Spleen (tissue), 11 donors: Measurements from ENCODE around the gene ZNF620. TPM values are rescaled to one million over a fixed set of nuclear protein-coding genes. Genes with fewer than 3 reads are reported as not detected.

Experiments used
- DNase-seq: peaks from one replicate; pipeline ENCODE4 v3.0.0-alpha.2; 2020
- H3K27ac ChIP-seq, 8 donors: fragments of 200-600 bp; sonication (generic) in 7 of 8; 1 replicate in 4 of 8; 2 replicates in 4 of 8; pipeline versions ENCODE4 v1.5.0 to v1.8.0; 2016 to 2021; ENCODE audit warnings: inconsistent platforms in 4 of 8, mild to moderate bottlenecking in 4 of 8, moderate library complexity in 1 of 8
- H3K27me3 ChIP-seq, 7 donors: fragments of 200-600 bp; sonication (generic) in 6 of 7; replicated peaks in 1 of 7; 1 replicate in 4 of 7; 2 replicates in 3 of 7; pipeline versions ENCODE4 v1.5.0 to v1.8.0; 2016 to 2021; ENCODE audit warnings: inconsistent platforms in 3 of 7, mild to moderate bottlenecking in 1 of 7
- H3K36me3 ChIP-seq, 6 donors: fragments of 200-600 bp; sonication (generic) in 5 of 6; 1 replicate in 4 of 6; 2 replicates in 2 of 6; pipeline versions ENCODE4 v1.5.0 to v1.8.0; 2016 to 2021; ENCODE audit warnings: inconsistent platforms in 2 of 6
- H3K4me1 ChIP-seq, 6 donors: fragments of 200-600 bp; sonication (generic) in 5 of 6; 1 replicate in 3 of 6; 2 replicates in 3 of 6; pipeline versions ENCODE4 v1.5.0 to v1.8.0; 2016 to 2021; ENCODE audit warnings: inconsistent platforms in 3 of 6
- H3K4me3 ChIP-seq, 8 donors: fragments of 200-600 bp; sonication (generic) in 7 of 8; 1 replicate in 4 of 8; 2 replicates in 4 of 8; pipeline versions ENCODE4 v1.5.0 to v1.8.0; 2016 to 2021; ENCODE audit warnings: inconsistent platforms in 4 of 8, mild to moderate bottlenecking in 4 of 8, moderate library complexity in 2 of 8
- H3K9me3 ChIP-seq, 8 donors: fragments of 200-600 bp; sonication (generic) in 7 of 8; 1 replicate in 4 of 8; 2 replicates in 4 of 8; pipeline versions ENCODE4 v1.5.0 to v1.8.0; 2016 to 2021; ENCODE audit warnings: inconsistent platforms in 4 of 8
- CTCF ChIP-seq, 11 experiments: fragments of 200-600 bp in 7 of 11; fragments of 450-650 bp in 4 of 11; sonication (generic) in 4 of 11; IDR thresholded peaks in 8 of 11; conservative IDR thresholded peaks in 3 of 11; 1 replicate in 7 of 11; 2 replicates in 4 of 11; pipeline versions ENCODE4 v1.4.0 to v1.8.0; 2016 to 2021; ENCODE audit warnings: antibody characterized with exemption in 11 of 11, inconsistent platforms in 4 of 11, mild to moderate bottlenecking in 1 of 11
- POLR2A ChIP-seq, 3 donors: fragments of 450-650 bp; IDR thresholded peaks; one replicate each; pipeline ENCODE4 v1.5.1; 2017; ENCODE audit warnings: antibody characterized with exemption in 3 of 3, mild to moderate bottlenecking in 1 of 3
- POLR2AphosphoS5 ChIP-seq, 3 donors: sonication (generic); formaldehyde crosslinking; IDR thresholded peaks; one replicate each; pipeline ENCODE4 v1.5.1; 2017; ENCODE audit warnings: antibody characterized with exemption in 3 of 3
- WGBS, 5 donors: extraction: QIAGEN DNeasy Blood & Tissue Kit in 3 of 5; methylation state at CpG; one replicate each; pipeline versions ENCODE4 v1.1.5 to v1.1.7; 2013 to 2018; 5-methylcytosine and 5-hydroxymethylcytosine counted together
- intact Hi-C: fragments of 100-400 bp; cut with DNase I; formaldehyde crosslinking; loops from one replicate; pipeline ENCODE4 v1.15.0; 2023; ENCODE audit warnings: low total_unique reads
- polyA plus RNA-seq, 3 donors: library from polyadenylated mRNA; stranded (reverse); fragments of 200-250 nt; gene quantifications; one replicate each; pipeline ENCODE4 v1.2.1, GENCODE V29; 2013
- total RNA-seq, 7 donors: library from RNA; depleted of rRNA in 3 of 7; stranded (reverse); fragments of >200 nt in 3 of 7; fragmentation: NEBNext Ultra II Directional in 4 of 7; extraction: Animal tissue kit (Norgen Biotek cat#: 25700) in 4 of 7; gene quantifications; one replicate each; pipeline versions ENCODE4 v1.1.0 to v1.2.1, GENCODE V29; 2016 to 2021
- donor health status: healthy with polysubstance abuse.
- donor health status: DM: no; HTN: no; CAD: no; lungs with moderate emphysema.
- donor health status: DM: no; HTN: no; CAD: no.
- donor health status: Bipolar disorder and iron deficiency.
- donor health status: healthy.
- donor health status: DM: no; HTN: no; CAD: no.
- donor health status: DM: yes; HTN: yes; CAD: no.

Gene ZNF620
- total and polyA plus RNA-seq, 10 donors = 1.2 to 7.4 (median 4.0) TPM

GRCh38 chr3:40524222-40524567, 18.4 kb downstream of the ZNF620 start:
- Histone ChIP-seq H3K27me3 (no peaks in the 10 kb centered on the region), H3K9me3 (no peaks in the 10 kb centered on the region), H3K36me3 (peaks cover 0 to 31% (median 13%) of the 10 kb centered on the region in 6 donors), H3K4me1 (peaks cover 0 to 45% (median 19%) of the 10 kb centered on the region in 6 donors), H3K27ac (peak overlapping the region; percentile 84 to 95 (median 90)), H3K4me3 (peak overlapping the region; percentile 64 to 94 (median 73))
- intact Hi-C loops = loop anchor here (10.0 kb wide), 1 partner anchor 69 kb away; the partner anchor contains the start of gene RPL14
- 27 to 43% (median 29%) methylated on average over 5 of the region's 5 CpGs for WGBS, 5 donors
- TF ChIP-seq POLR2AphosphoS5 (IDR thresholded peaks at IDR 0.05) = no peak
- TF ChIP-seq POLR2A (IDR thresholded peaks at IDR 0.05) = no peak
- no peak for TF ChIP-seq CTCF (IDR thresholded peaks at IDR 0.05 in 8 of 11, conservative IDR thresholded peaks at IDR 0.05 in 3 of 11)
- no peak for DNase-seq

GRCh38 chr3:40524568-40525285, 18.9 kb downstream of the ZNF620 start, which contains the start of gene ZNF621:
Gene ZNF621 (plus strand): TSS chr3:40524960. CDS start chr3:40525841, 881 bp downstream.
- peak within 1 kb of the TSS; percentile 84 to 95 (median 90) for H3K27ac ChIP-seq
- DNase-seq = peak; percentile 99
- intact Hi-C loops = loop anchor here (10.0 kb wide), 1 partner anchor 70 kb away; the partner anchor contains the start of gene RPL14
- H3K9me3 ChIP-seq = no peaks in the 10 kb centered on the region
- no peaks in the 10 kb centered on the region for H3K27me3 ChIP-seq
- peak within 1 kb of the TSS; percentile 64 to 94 (median 73) for H3K4me3 ChIP-seq
- peaks cover 0 to 46% (median 19%) of the 10 kb centered on the region in 6 donors for H3K4me1 ChIP-seq
- 0 to 2% (median 1%) methylated on average over 11 to 59 of the region's 59 CpGs for WGBS, 5 donors
- H3K36me3 ChIP-seq = peaks cover 0 to 36% (median 18%) of the 10 kb centered on the region in 6 donors
- TF ChIP-seq POLR2AphosphoS5 (IDR thresholded peaks at IDR 0.05) (peak; percentile 96 to 97 (median 96)), POLR2A (IDR thresholded peaks at IDR 0.05) (peak in 2 of 3 donors; percentile 40 to 82), CTCF (IDR thresholded peaks at IDR 0.05 in 8 of 11, conservative IDR thresholded peaks at IDR 0.05 in 3 of 11) (peak in 1 of 11 experiments; percentile 17)

GRCh38 chr3:40528426-40528825, 22.6 kb downstream of the ZNF620 start:
- no peak for DNase-seq
- peaks cover 0 to 46% (median 19%) of the 10 kb centered on the region in 6 donors for H3K4me1 ChIP-seq
- H3K36me3 ChIP-seq = peaks cover 4 to 73% (median 54%) of the 10 kb centered on the region in 6 donors
- no peak overlapping the region for H3K4me3 ChIP-seq
- H3K27me3 ChIP-seq = no peaks in the 10 kb centered on the region
- no peak overlapping the region for H3K27ac ChIP-seq
- H3K9me3 ChIP-seq = peaks cover 0 to 28% (median 19%) of the 10 kb centered on the region in 8 donors
- 94 to 99% (median 98%) methylated on average over 3 of the region's 3 CpGs for WGBS, 5 donors
- TF ChIP-seq CTCF (IDR thresholded peaks at IDR 0.05 in 8 of 11, conservative IDR thresholded peaks at IDR 0.05 in 3 of 11) = no peak
- no peak for TF ChIP-seq POLR2AphosphoS5 (IDR thresholded peaks at IDR 0.05)
- no peak for TF ChIP-seq POLR2A (IDR thresholded peaks at IDR 0.05)
- intact Hi-C loops = loop anchor here (10.0 kb wide), 1 partner anchor 74 kb away; the partner anchor contains the start of gene RPL14

GRCh38 chr3:40532252-40532651, 26.4 kb downstream of the ZNF620 start:
- no peak for DNase-seq
- TF ChIP-seq POLR2AphosphoS5 (IDR thresholded peaks at IDR 0.05) (no peak), POLR2A (IDR thresholded peaks at IDR 0.05) (no peak), CTCF (IDR thresholded peaks at IDR 0.05 in 8 of 11, conservative IDR thresholded peaks at IDR 0.05 in 3 of 11) (no peak)
- Histone ChIP-seq H3K4me1 (peaks cover 0 to 13% (median 0%) of the 10 kb centered on the region in 6 donors), H3K36me3 (peaks cover 4 to 100% (median 74%) of the 10 kb centered on the region in 6 donors), H3K9me3 (peaks cover 0 to 35% (median 20%) of the 10 kb centered on the region in 8 donors), H3K4me3 (no peak overlapping the region), H3K27ac (no peak overlapping the region), H3K27me3 (no peaks in the 10 kb centered on the region)
- 94 to 98% (median 96%) methylated on average over 5 of the region's 5 CpGs for WGBS, 5 donors
- intact Hi-C loops = no loop called here
